Hepatocyte (in vitro differentiated cells): ENCODE results near the gene EXOC6B.

ENCODE experiments used
- EZH2 ChIP-seq: fragments of 200-600 bp; sonication (generic); IDR thresholded peaks from 2 replicates; pipeline ENCODE4 v1.6.1; 2016; ENCODE audit warnings: antibody characterized with exemption, mild to moderate bottlenecking, borderline replicate concordance
- TF ChIP-seq, protein P1 (sequence below): fragments of 200-600 bp; sonication (generic); IDR thresholded peaks from 2 replicates; pipeline ENCODE4 v1.5.1; 2016; ENCODE audit warnings: antibody characterized with exemption, mild to moderate bottlenecking; ENCODE audit not compliant: poor library complexity

DNA sequence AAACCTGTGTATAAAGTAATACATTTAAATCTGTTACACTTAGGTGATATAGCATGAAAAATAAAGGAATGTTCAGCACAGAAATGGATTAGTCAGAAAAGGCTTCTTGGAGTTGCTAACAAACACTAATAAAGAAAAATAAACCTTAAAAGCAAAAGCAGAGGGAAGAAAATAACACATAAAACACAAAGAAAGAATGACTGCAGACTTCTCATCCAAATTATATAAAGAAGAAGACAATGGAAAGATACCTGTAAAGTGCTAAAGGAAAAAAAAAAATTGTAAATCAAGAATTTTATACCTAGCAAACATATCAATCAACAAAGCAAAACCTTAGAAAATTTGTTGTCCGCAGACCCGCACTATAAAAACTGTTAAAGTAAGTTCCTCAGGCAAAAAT, 63.6 kb downstream of the EXOC6B start:
- TF ChIP-seq, protein P1, sequence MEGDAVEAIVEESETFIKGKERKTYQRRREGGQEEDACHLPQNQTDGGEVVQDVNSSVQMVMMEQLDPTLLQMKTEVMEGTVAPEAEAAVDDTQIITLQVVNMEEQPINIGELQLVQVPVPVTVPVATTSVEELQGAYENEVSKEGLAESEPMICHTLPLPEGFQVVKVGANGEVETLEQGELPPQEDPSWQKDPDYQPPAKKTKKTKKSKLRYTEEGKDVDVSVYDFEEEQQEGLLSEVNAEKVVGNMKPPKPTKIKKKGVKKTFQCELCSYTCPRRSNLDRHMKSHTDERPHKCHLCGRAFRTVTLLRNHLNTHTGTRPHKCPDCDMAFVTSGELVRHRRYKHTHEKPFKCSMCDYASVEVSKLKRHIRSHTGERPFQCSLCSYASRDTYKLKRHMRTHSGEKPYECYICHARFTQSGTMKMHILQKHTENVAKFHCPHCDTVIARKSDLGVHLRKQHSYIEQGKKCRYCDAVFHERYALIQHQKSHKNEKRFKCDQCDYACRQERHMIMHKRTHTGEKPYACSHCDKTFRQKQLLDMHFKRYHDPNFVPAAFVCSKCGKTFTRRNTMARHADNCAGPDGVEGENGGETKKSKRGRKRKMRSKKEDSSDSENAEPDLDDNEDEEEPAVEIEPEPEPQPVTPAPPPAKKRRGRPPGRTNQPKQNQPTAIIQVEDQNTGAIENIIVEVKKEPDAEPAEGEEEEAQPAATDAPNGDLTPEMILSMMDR: no peak
- TF ChIP-seq EZH2: no peak
